Endothelial cell of umbilical vein (primary cell): ENCODE measurements around the gene VPS25. TPM values are rescaled to one million over a fixed set of nuclear protein-coding genes. Genes with fewer than 3 reads are reported as not detected.

Experiments
- BruUV-seq: library from RNA; stranded (reverse); fragments of 400-500 nt; replicated peaks from 2 replicates; lab custom pipeline; 2021; lab: Mats Ljungman, UMichigan
- CTCF ChIA-PET: fragments of 300-600, 350-600 bp; sonication (Branson Sonifier 250); formaldehyde crosslinking; loops from one replicate; lab custom pipeline; 2021; ENCODE audit warnings: antibody characterized with exemption, inconsistent platforms; lab: Charles Lee
- POLR2A ChIA-PET: fragments of 300-600, 350-600 bp; sonication (Branson Sonifier 250); formaldehyde crosslinking; loops from one replicate; lab custom pipeline; 2021; ENCODE audit warnings: antibody characterized with exemption, inconsistent platforms; lab: Charles Lee
- DNase-seq: peaks from one replicate; pipeline ENCODE4 v3.0.0-alpha.2; 2011; ENCODE audit warnings: low read depth, low spot score
- FAIRE-seq: peaks from 2 replicates; lab custom pipeline; 2011; peaks lifted over from hg19 to GRCh38; lab: Jason Lieb, UNC
- H2AFZ ChIP-seq: 2 replicates; pipeline ENCODE4 v1.6.0; 2012; ENCODE audit warnings: low read depth, low read length, control low read depth, inconsistent platforms
- H3K27ac ChIP-seq: 2 replicates; pipeline ENCODE4 v1.5.1; 2011; ENCODE audit warnings: low read depth, mild to moderate bottlenecking, control low read depth, low read length, moderate library complexity; ENCODE audit not compliant: insufficient read depth
- H3K27me3 ChIP-seq, 2 experiments: 2 replicates each; pipeline versions ENCODE4 v1.6.0 to v1.6.1; 2011; ENCODE audit warnings: low read length in 2 of 2, mixed read lengths in 1 of 2; ENCODE audit not compliant: control insufficient read depth in 2 of 2, insufficient read depth in 2 of 2
- H3K36me3 ChIP-seq, 2 experiments: 2 replicates in 1 of 2; 3 replicates in 1 of 2; pipeline ENCODE4 v1.5.1; 2011; ENCODE audit warnings: low read length in 2 of 2, mild to moderate bottlenecking in 1 of 2, moderate library complexity in 1 of 2; ENCODE audit not compliant: control insufficient read depth in 2 of 2, insufficient read depth in 2 of 2; ENCODE audit errors: extremely low read depth in 1 of 2
- H3K4me1 ChIP-seq: 3 replicates; pipeline ENCODE4 v1.5.1; 2011; ENCODE audit warnings: mild to moderate bottlenecking, low read length; ENCODE audit not compliant: control insufficient read depth, insufficient read depth; ENCODE audit errors: extremely low read depth
- H3K4me2 ChIP-seq: 2 replicates; pipeline ENCODE4 v1.6.1; 2011; ENCODE audit warnings: low read length, control low read depth, mixed read lengths; ENCODE audit not compliant: insufficient read depth
- H3K4me3 ChIP-seq, 3 experiments: fragments of 200-600 bp in 1 of 3; sonication (generic), shearing (Covaris generic) in 1 of 3; replicated peaks in 1 of 3; 2 replicates each; pipeline ENCODE4 v1.5.1; 2011 to 2016; ENCODE audit warnings: control low read depth in 3 of 3, low read length in 3 of 3, mild to moderate bottlenecking in 2 of 3, inconsistent platforms in 1 of 3, low read depth in 1 of 3, moderate library complexity in 1 of 3; ENCODE audit not compliant: insufficient read depth in 1 of 3
- H3K79me2 ChIP-seq: 2 replicates; pipeline ENCODE4 v1.6.0; 2012; ENCODE audit warnings: low read length, inconsistent platforms; ENCODE audit not compliant: control insufficient read depth, insufficient read depth
- H3K9ac ChIP-seq: replicated peaks from 2 replicates; pipeline ENCODE3; 2011; ENCODE audit warnings: low read length, control low read depth; ENCODE audit not compliant: insufficient read depth; ENCODE audit errors: extremely low read depth
- H3K9me1 ChIP-seq: replicated peaks from 3 replicates; pipeline ENCODE4 v1.6.0; 2011; ENCODE audit warnings: mild to moderate bottlenecking, low read length; ENCODE audit not compliant: control insufficient read depth, insufficient read depth; ENCODE audit errors: extremely low read depth
- H3K9me3 ChIP-seq: replicated peaks from 2 replicates; pipeline ENCODE4 v1.5.1; 2012; ENCODE audit warnings: low read length, inconsistent platforms; ENCODE audit not compliant: control insufficient read depth, insufficient read depth
- H4K20me1 ChIP-seq: replicated peaks from 2 replicates; pipeline ENCODE3; 2011; ENCODE audit warnings: mild to moderate bottlenecking, low read length; ENCODE audit not compliant: control insufficient read depth, insufficient read depth; ENCODE audit errors: extremely low read depth
- CTCF ChIP-seq, 2 donors: IDR thresholded peaks; 1 replicate in 1 of 2; 2 replicates in 1 of 2; pipeline ENCODE4 v1.5.1; 2011; ENCODE audit warnings: low read length in 2 of 2, mild to moderate bottlenecking in 2 of 2, moderate library complexity in 2 of 2, control low read depth in 1 of 2, inconsistent platforms in 1 of 2, low read depth in 1 of 2; ENCODE audit not compliant: insufficient read depth in 1 of 2; ENCODE audit errors: extremely low read depth in 1 of 2
- EZH2 ChIP-seq: IDR thresholded peaks from 2 replicates; pipeline ENCODE4 v1.6.1; 2012; ENCODE audit warnings: borderline replicate concordance, low read depth, mild to moderate bottlenecking, moderate library complexity, low read length, inconsistent platforms; ENCODE audit not compliant: severe bottlenecking
- FOS ChIP-seq: IDR thresholded peaks from 2 replicates; pipeline ENCODE4 v1.6.1; 2011; ENCODE audit warnings: mild to moderate bottlenecking, low read length, moderate library complexity, borderline replicate concordance; ENCODE audit not compliant: insufficient read depth
- GATA2 ChIP-seq: IDR thresholded peaks from 2 replicates; pipeline ENCODE4 v1.7.0; 2011; ENCODE audit warnings: low read depth, mild to moderate bottlenecking, moderate library complexity, mixed read lengths, low read length; ENCODE audit not compliant: insufficient read length, insufficient read depth
- JUN ChIP-seq: IDR thresholded peaks from 2 replicates; pipeline ENCODE4 v1.6.1; 2011; ENCODE audit warnings: borderline replicate concordance, low read depth; ENCODE audit not compliant: insufficient read length, insufficient read depth
- MAX ChIP-seq: IDR thresholded peaks from 2 replicates; pipeline ENCODE4 v1.6.1; 2011; ENCODE audit not compliant: insufficient read depth, insufficient read length
- MYC ChIP-seq: IDR thresholded peaks from one replicate; pipeline ENCODE4 v1.6.1; 2011; ENCODE audit warnings: mild to moderate bottlenecking, low read depth, low read length
- POLR2A ChIP-seq: IDR thresholded peaks from 2 replicates; pipeline ENCODE4 v1.6.1; 2012; ENCODE audit warnings: low read depth, mild to moderate bottlenecking, control low read depth, low read length
- POLR2AphosphoS5 ChIP-seq: IDR thresholded peaks from 2 replicates; pipeline ENCODE4 v1.6.1; 2012; ENCODE audit warnings: low read depth, mild to moderate bottlenecking, control low read depth, low read length, moderate library complexity; ENCODE audit not compliant: insufficient read depth
- dilution Hi-C: fragments of 300-500 bp; cut with MboI; formaldehyde crosslinking; loops from one replicate; pipeline ENCODE4 v1.15.0; 2019; ENCODE audit warnings: low sequenced_read_pairs; ENCODE audit not compliant: extremely low pct_ligation_motif_present
- intact Hi-C: fragments of 100-400 bp; cut with micrococcal nuclease; formaldehyde crosslinking; loops from one replicate; pipeline ENCODE4 v1.10.0; 2022
- polyA plus RNA-seq, 4 experiments: library from polyadenylated mRNA; depleted of rRNA in 3 of 4; stranded (reverse) in 3 of 4; unstranded in 1 of 4; fragments of >200 nt; gene quantifications; 2 replicates each; pipeline versions ENCODE4 v1.2.1 to v1.2.3, GENCODE V29; 2011 to 2012; ENCODE audit warnings: missing spikeins in 1 of 4
- total RNA-seq: library from RNA; stranded (reverse); gene quantifications from 2 replicates; pipeline ENCODE4 v1.2.3, GENCODE V29; 2021

The VPS25 gene
- total and polyA plus RNA-seq, 2 donors (not counting 3 experiments of a cell fraction or from before 2014, with no cell fraction given) = 45.0 to 86.8 TPM

- CTCF ChIA-PET = no interaction called here
- dilution Hi-C loops = no loop called here
- H4K20me1 ChIP-seq = no peaks in the 10 kb centered on the region
Observed at GRCh38 chr17:42792545-42792944, 19.3 kb downstream of the VPS25 start.

GRCh38 chr17:42795061-42795460 is 21.8 kb downstream of the VPS25 start:
- Histone ChIP-seq H3K79me2 (no peaks in the 10 kb centered on the region), H3K27me3 (no peaks in the 10 kb centered on the region), H3K9me1 (no peaks in the 10 kb centered on the region), H3K4me3 (no peak overlapping the region), H3K9ac (no peak overlapping the region), H3K27ac (no peak overlapping the region), H3K36me3 (peaks cover 0 to 2% of the 10 kb centered on the region in 2 experiments), H2AFZ (no peak overlapping the region), H3K9me3 (no peaks in the 10 kb centered on the region), H3K4me2 (no peak overlapping the region), H4K20me1 (no peaks in the 10 kb centered on the region), H3K4me1 (peaks cover 11% of the 10 kb centered on the region)
- CTCF ChIA-PET = interaction anchor here (1.3 kb wide), 1 partner anchor 29 kb away, joined by 5 read pairs; the partner anchor contains the start of gene BECN1
- FAIRE-seq (no peak), DNase-seq (no peak)
- TF ChIP-seq MYC (no peak), CTCF (IDR thresholded peaks at IDR 0.05; ENCODE audit: extremely low read depth in 1 of 2, insufficient read depth in 1 of 2, low read depth in 1 of 2, low read length in 2 of 2) (no peak), GATA2 (no peak), POLR2AphosphoS5 (no peak), JUN (no peak), FOS (no peak), MAX (no peak), EZH2 (no peak), POLR2A (no peak)
- dilution Hi-C loops (no loop called here), intact Hi-C loops (no loop called here)
- BruUV-seq = no TSS peak
- POLR2A ChIA-PET = no interaction called here

More at GRCh38 chr17:42792545-42792944, 19.3 kb downstream of the VPS25 start:
- POLR2A ChIA-PET = interaction anchor here (0.7 kb wide), 1 partner anchor 11 kb away, joined by 4 read pairs; no protein-coding TSS in a partner anchor
- H3K4me3 ChIP-seq = no peak overlapping the region
- H3K4me1 ChIP-seq = peaks cover 6% of the 10 kb centered on the region
- intact Hi-C loops = no loop called here
- no peaks in the 10 kb centered on the region for H3K9me1 ChIP-seq
- H3K36me3 ChIP-seq = peaks cover 0 to 2% of the 10 kb centered on the region in 2 experiments
- no peak overlapping the region for H3K4me2 ChIP-seq
- FAIRE-seq (no peak), DNase-seq (no peak)
- H3K27ac ChIP-seq = no peak overlapping the region
- H3K9me3 ChIP-seq = no peaks in the 10 kb centered on the region
- no peaks in the 10 kb centered on the region for H3K79me2 ChIP-seq
- no TSS peak for BruUV-seq
- no peak overlapping the region for H2AFZ ChIP-seq
- H3K27me3 ChIP-seq = no peaks in the 10 kb centered on the region
- H3K9ac ChIP-seq = no peak overlapping the region
- TF ChIP-seq EZH2 (no peak), POLR2A (no peak), POLR2AphosphoS5 (no peak), MYC (no peak), JUN (no peak), MAX (no peak), FOS (no peak), GATA2 (no peak)
